Measurements from ENCODE around the gene PAX6. TPM values are rescaled to one million over a fixed set of nuclear protein-coding genes. Genes with fewer than 3 reads are reported as not detected.

Gene PAX6
- polyA plus RNA-seq, 1 experiment, result not detected

GRCh38 chr11:31788085-31788484 lies 23.0 kb downstream of the PAX6 start:
- DNase-seq (ENCODE audit: low read depth), result no peak
- H3K4me3 ChIP-seq (ENCODE audit: low read depth, low read length), result no peak overlapping the region
- TF ChIP-seq CTCF (IDR thresholded peaks at IDR 0.05; ENCODE audit: insufficient read depth, low read depth, low read length), result no peak
- POLR2A ChIA-PET, result no interaction called here
- no peaks in the 10 kb centered on the region for H3K27me3 ChIP-seq (ENCODE audit: control insufficient read depth, insufficient read depth, low read length)
- H3K36me3 ChIP-seq (ENCODE audit: control insufficient read depth, insufficient read depth, low read length), result no peaks in the 10 kb centered on the region
- CTCF ChIA-PET, result interaction anchor here (0.6 to 1.5 kb wide), 2 partner anchors 98 to 170 kb away, joined by 4 read pairs; no protein-coding TSS in a partner anchor

- ChIA-PET CTCF (interaction anchor here (1.0 to 1.3 kb wide), 2 partner anchors 26 to 31 kb away, joined by 3 read pairs; no protein-coding TSS in a partner anchor), POLR2A (no interaction called here)
- no peak for TF ChIP-seq CTCF (IDR thresholded peaks at IDR 0.05; ENCODE audit: insufficient read depth, low read depth, low read length)
- no peak for DNase-seq (ENCODE audit: low read depth)
- Histone ChIP-seq H3K36me3 (ENCODE audit: control insufficient read depth, insufficient read depth, low read length) (no peaks in the 10 kb centered on the region), H3K27me3 (ENCODE audit: control insufficient read depth, insufficient read depth, low read length) (no peaks in the 10 kb centered on the region), H3K4me3 (ENCODE audit: low read depth, low read length) (no peak overlapping the region)
These were observed 24.0 kb downstream of the PAX6 start for GRCh38 chr11:31786996-31787685.

- DNase-seq (ENCODE audit: low read depth), result no peak
- ChIA-PET POLR2A (no interaction called here), CTCF (interaction anchor here (1.0 kb wide), 1 partner anchor 16 kb away, joined by 3 read pairs; no protein-coding TSS in a partner anchor)
- Histone ChIP-seq H3K36me3 (ENCODE audit: control insufficient read depth, insufficient read depth, low read length) (no peaks in the 10 kb centered on the region), H3K4me3 (ENCODE audit: low read depth, low read length) (no peak overlapping the region), H3K27me3 (ENCODE audit: control insufficient read depth, insufficient read depth, low read length) (no peaks in the 10 kb centered on the region)
- no peak for TF ChIP-seq CTCF (IDR thresholded peaks at IDR 0.05; ENCODE audit: insufficient read depth, low read depth, low read length)
These were observed 26.5 kb downstream of the PAX6 start for GRCh38 chr11:31784611-31785010.

GRCh38 chr11:31783252-31783651 lies 27.9 kb downstream of the PAX6 start:
- H3K27me3 ChIP-seq (ENCODE audit: control insufficient read depth, insufficient read depth, low read length), result no peaks in the 10 kb centered on the region
- CTCF ChIA-PET, result no interaction called here
- POLR2A ChIA-PET, result no interaction called here
- no peak for TF ChIP-seq CTCF (IDR thresholded peaks at IDR 0.05; ENCODE audit: insufficient read depth, low read depth, low read length)
- H3K4me3 ChIP-seq (ENCODE audit: low read depth, low read length), result no peak overlapping the region
- no peaks in the 10 kb centered on the region for H3K36me3 ChIP-seq (ENCODE audit: control insufficient read depth, insufficient read depth, low read length)
- no peak for DNase-seq (ENCODE audit: low read depth)

GRCh38 chr11:31782257-31782656 lies 28.9 kb downstream of the PAX6 start:
- CTCF ChIA-PET, result no interaction called here
- TF ChIP-seq CTCF (IDR thresholded peaks at IDR 0.05; ENCODE audit: insufficient read depth, low read depth, low read length), result no peak
- DNase-seq (ENCODE audit: low read depth), result no peak

More at GRCh38 chr11:31782257-31782656, 28.9 kb downstream of the PAX6 start:
- no peak overlapping the region for H3K4me3 ChIP-seq (ENCODE audit: low read depth, low read length)
- H3K27me3 ChIP-seq (ENCODE audit: control insufficient read depth, insufficient read depth, low read length), result no peaks in the 10 kb centered on the region
- POLR2A ChIA-PET, result no interaction called here
- H3K36me3 ChIP-seq (ENCODE audit: control insufficient read depth, insufficient read depth, low read length), result no peaks in the 10 kb centered on the region

Measured in BJ (cell line).